SK-N-SH (cell line): ENCODE data around the gene USP28. TPM values are rescaled to one million over a fixed set of nuclear protein-coding genes. Genes with fewer than 3 reads are reported as not detected.

Experiments used
- CTCF ChIA-PET: fragments of 300-600, 350-600 bp; formaldehyde crosslinking; extraction: SDS; loops from one replicate; lab custom pipeline; 2021; lab: Yijun Ruan, JAX
- POLR2A ChIA-PET: fragments of 350-600 bp; sonication (Branson Sonifier 250); formaldehyde crosslinking; extraction: SDS; loops from one replicate; lab custom pipeline; 2020; ENCODE audit warnings: antibody characterized with exemption, inconsistent platforms; lab: Yijun Ruan, JAX
- DNase-seq: peaks from one replicate; pipeline ENCODE4 v3.0.0; 2012
- H2AFZ ChIP-seq: fragments of 200-600 bp; sonication (generic); 2 replicates; pipeline ENCODE4 v1.8.1; 2016; ENCODE audit warnings: antibody characterized with exemption, mild to moderate bottlenecking, low read depth
- H3F3A ChIP-seq: fragments of 200-600 bp; sonication (generic); replicated peaks from 2 replicates; pipeline ENCODE3; 2016; ENCODE audit warnings: antibody characterized with exemption, mild to moderate bottlenecking; ENCODE audit not compliant: insufficient read depth
- H3K27ac ChIP-seq, 2 experiments: fragments of 200-500 bp in 1 of 2; fragments of 200-600 bp in 1 of 2; sonication (Bioruptor generic) in 1 of 2; sonication (generic), shearing (Covaris generic) in 1 of 2; 2 replicates each; pipeline versions ENCODE4 v1.5.1 to v1.6.1; 2014 to 2016; ENCODE audit warnings: low read depth in 2 of 2, inconsistent platforms in 1 of 2, low read length in 1 of 2, mild to moderate bottlenecking in 1 of 2, mixed read lengths in 1 of 2
- H3K27me3 ChIP-seq: fragments of 200-600 bp; sonication (generic), shearing (Covaris generic); 2 replicates; pipeline ENCODE4 v1.6.1; 2016; ENCODE audit warnings: mixed run types; ENCODE audit not compliant: insufficient read depth
- H3K36me3 ChIP-seq, 2 experiments: fragments of 200-500 bp in 1 of 2; fragments of 200-600 bp in 1 of 2; sonication (Bioruptor generic) in 1 of 2; sonication (generic) in 1 of 2; replicated peaks in 1 of 2; 2 replicates each; pipeline versions ENCODE3 to v1.5.1; 2014 to 2016; ENCODE audit warnings: low read length in 1 of 2, mild to moderate bottlenecking in 1 of 2; ENCODE audit not compliant: insufficient read depth in 2 of 2, control insufficient read depth in 1 of 2
- H3K4me1 ChIP-seq, 2 experiments: fragments of 200-500 bp in 1 of 2; fragments of 200-600 bp in 1 of 2; sonication (Bioruptor generic) in 1 of 2; sonication (generic), shearing (Covaris generic) in 1 of 2; 2 replicates each; pipeline versions ENCODE4 v1.5.1 to v1.6.1; 2014 to 2016; ENCODE audit warnings: low read depth in 1 of 2, low read length in 1 of 2, mixed run types in 1 of 2; ENCODE audit not compliant: insufficient read depth in 2 of 2, control insufficient read depth in 1 of 2
- H3K4me2 ChIP-seq: fragments of 200-600 bp; sonication (generic), shearing (Covaris generic); 2 replicates; pipeline ENCODE4 v1.6.1; 2017; ENCODE audit warnings: mixed run types
- H3K4me3 ChIP-seq, 2 experiments: fragments of 200-500 bp in 1 of 2; fragments of 200-600 bp in 1 of 2; sonication (Bioruptor generic) in 1 of 2; sonication (generic), shearing (Covaris generic) in 1 of 2; 2 replicates each; pipeline versions ENCODE4 v1.5.1 to v1.8.1; 2014 to 2016; ENCODE audit warnings: low read depth in 2 of 2, inconsistent platforms in 1 of 2, low read length in 1 of 2, mild to moderate bottlenecking in 1 of 2, mixed read lengths in 1 of 2, moderate library complexity in 1 of 2
- H3K79me2 ChIP-seq: fragments of 200-600 bp; sonication (generic); 2 replicates; pipeline ENCODE4 v1.8.1; 2017; ENCODE audit warnings: mild to moderate bottlenecking; ENCODE audit not compliant: insufficient read depth
- H3K9ac ChIP-seq: fragments of 200-600 bp; sonication (generic); 2 replicates; pipeline ENCODE4 v1.6.1; 2017; ENCODE audit warnings: mixed run types
- H3K9me2 ChIP-seq: fragments of 200-600 bp; sonication (generic); 2 replicates; pipeline ENCODE4 v1.6.1; 2017; ENCODE audit warnings: mixed run types
- H3K9me3 ChIP-seq: fragments of 200-600 bp; sonication (generic); 2 replicates; pipeline ENCODE4 v1.6.1; 2017; ENCODE audit warnings: mixed run types, mild to moderate bottlenecking, moderate library complexity
- H4K20me1 ChIP-seq: fragments of 200-600 bp; sonication (generic); 2 replicates; pipeline ENCODE4 v1.6.1; 2017; ENCODE audit warnings: mild to moderate bottlenecking, mixed run types; ENCODE audit not compliant: insufficient read depth
- ELF1 ChIP-seq: IDR thresholded peaks from 2 replicates; pipeline ENCODE4 v1.4.0; 2012
- GABPA ChIP-seq: IDR thresholded peaks from 2 replicates; pipeline ENCODE4 v1.4.0; 2012; ENCODE audit warnings: low read depth, mild to moderate bottlenecking
- RXRA ChIP-seq: IDR thresholded peaks from 2 replicates; pipeline ENCODE4 v1.4.0; 2012; ENCODE audit warnings: low read depth, mild to moderate bottlenecking, borderline replicate concordance
- SMC3 ChIP-seq: IDR thresholded peaks from 2 replicates; pipeline ENCODE4 v1.6.1; 2012; ENCODE audit warnings: low read depth, low read length, improper control_type of control experiment
- WGBS: methylation state at CpG from one replicate; pipeline ENCODE4 v1.1.6; 2017; ENCODE audit warnings: low lambda C conversion rate; 5-methylcytosine and 5-hydroxymethylcytosine counted together
- polyA plus RNA-seq, 3 experiments: library from polyadenylated mRNA; depleted of rRNA; stranded (reverse); fragments of >200 nt; gene quantifications; 2 replicates each; pipeline ENCODE4 v1.2.3, GENCODE V29; 2012
- TF ChIP-seq, protein P1 (sequence below): IDR thresholded peaks from 2 replicates; pipeline ENCODE4; 2012
- TF ChIP-seq, protein P2 (sequence below): IDR thresholded peaks from 2 replicates; pipeline ENCODE4 v1.6.1; 2012; ENCODE audit warnings: mild to moderate bottlenecking, low read depth, low read length, moderate library complexity
- TF ChIP-seq, protein P3 (sequence below): IDR thresholded peaks from 2 replicates; pipeline ENCODE4 v1.4.0; 2012; ENCODE audit warnings: low read depth, borderline replicate concordance
- TF ChIP-seq, protein P4 (sequence below): fragments of 150-350 bp; IDR thresholded peaks from 2 replicates; pipeline ENCODE4 v1.6.1; 2016; ENCODE audit warnings: mild to moderate bottlenecking, low read depth, low read length

Gene USP28
- polyA plus RNA-seq, 1 of the 3 experiments (the other 2 are of a cell fraction) = 20.0 TPM

DNA sequence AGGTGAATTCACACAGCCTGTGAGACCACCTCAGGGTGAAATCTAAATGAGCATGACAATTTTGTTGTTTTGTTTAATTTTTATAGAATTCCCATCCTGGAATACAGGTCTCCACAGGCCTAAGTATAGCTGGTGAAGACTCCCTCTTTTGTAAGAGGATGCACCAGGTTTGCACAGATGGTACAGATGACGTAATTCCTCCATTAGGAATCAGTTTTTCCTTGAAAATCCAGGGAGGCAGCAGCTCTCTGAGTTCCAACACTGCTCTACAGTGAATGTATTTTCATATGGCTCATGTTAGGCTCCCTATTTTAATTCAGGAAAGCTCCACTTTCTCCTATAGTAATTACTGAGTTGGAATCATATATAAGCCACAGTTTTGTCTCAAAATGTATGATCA is 47.2 kb downstream of the USP28 start (continued):
- TF ChIP-seq RXRA (no peak), ELF1 (no peak), SMC3 (no peak)

DNA sequence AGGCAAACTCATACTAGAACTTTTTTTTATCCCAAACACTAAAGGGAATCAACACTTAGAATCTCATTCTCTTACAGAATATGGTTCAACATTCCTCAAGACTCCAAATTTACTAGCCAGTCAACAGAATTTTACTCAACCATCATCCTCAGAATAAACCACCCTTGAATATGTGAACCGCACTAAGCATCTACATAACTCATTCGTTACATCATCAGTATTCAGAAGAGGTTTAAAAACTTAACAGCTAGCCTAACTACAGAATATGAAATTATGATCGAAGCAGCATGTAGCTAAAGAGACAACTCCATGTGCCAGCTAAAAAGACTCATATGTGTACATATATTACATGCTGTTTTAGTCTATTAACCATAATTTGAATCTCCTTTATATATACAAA is 47.9 kb downstream of the USP28 start:
- no peak for DNase-seq
- Histone ChIP-seq H4K20me1 (no peaks in the 10 kb centered on the region), H3F3A (no peaks in the 10 kb centered on the region), H3K9me3 (no peaks in the 10 kb centered on the region), H3K27ac (no peak overlapping the region), H3K79me2 (no peaks in the 10 kb centered on the region), H3K9me2 (no peaks in the 10 kb centered on the region), H3K36me3 (peaks cover 32 to 51% of the 10 kb centered on the region in 2 experiments), H2AFZ (no peak overlapping the region)
- CTCF ChIA-PET = no interaction called here
- 95% methylated on average over 3 of the region's 3 CpGs for WGBS
- TF ChIP-seq, protein P1, sequence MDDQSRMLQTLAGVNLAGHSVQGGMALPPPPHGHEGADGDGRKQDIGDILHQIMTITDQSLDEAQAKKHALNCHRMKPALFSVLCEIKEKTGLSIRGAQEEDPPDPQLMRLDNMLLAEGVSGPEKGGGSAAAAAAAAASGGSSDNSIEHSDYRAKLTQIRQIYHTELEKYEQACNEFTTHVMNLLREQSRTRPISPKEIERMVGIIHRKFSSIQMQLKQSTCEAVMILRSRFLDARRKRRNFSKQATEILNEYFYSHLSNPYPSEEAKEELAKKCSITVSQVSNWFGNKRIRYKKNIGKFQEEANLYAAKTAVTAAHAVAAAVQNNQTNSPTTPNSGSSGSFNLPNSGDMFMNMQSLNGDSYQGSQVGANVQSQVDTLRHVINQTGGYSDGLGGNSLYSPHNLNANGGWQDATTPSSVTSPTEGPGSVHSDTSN = no peak
- TF ChIP-seq GABPA = no peak
- TF ChIP-seq, protein P2, sequence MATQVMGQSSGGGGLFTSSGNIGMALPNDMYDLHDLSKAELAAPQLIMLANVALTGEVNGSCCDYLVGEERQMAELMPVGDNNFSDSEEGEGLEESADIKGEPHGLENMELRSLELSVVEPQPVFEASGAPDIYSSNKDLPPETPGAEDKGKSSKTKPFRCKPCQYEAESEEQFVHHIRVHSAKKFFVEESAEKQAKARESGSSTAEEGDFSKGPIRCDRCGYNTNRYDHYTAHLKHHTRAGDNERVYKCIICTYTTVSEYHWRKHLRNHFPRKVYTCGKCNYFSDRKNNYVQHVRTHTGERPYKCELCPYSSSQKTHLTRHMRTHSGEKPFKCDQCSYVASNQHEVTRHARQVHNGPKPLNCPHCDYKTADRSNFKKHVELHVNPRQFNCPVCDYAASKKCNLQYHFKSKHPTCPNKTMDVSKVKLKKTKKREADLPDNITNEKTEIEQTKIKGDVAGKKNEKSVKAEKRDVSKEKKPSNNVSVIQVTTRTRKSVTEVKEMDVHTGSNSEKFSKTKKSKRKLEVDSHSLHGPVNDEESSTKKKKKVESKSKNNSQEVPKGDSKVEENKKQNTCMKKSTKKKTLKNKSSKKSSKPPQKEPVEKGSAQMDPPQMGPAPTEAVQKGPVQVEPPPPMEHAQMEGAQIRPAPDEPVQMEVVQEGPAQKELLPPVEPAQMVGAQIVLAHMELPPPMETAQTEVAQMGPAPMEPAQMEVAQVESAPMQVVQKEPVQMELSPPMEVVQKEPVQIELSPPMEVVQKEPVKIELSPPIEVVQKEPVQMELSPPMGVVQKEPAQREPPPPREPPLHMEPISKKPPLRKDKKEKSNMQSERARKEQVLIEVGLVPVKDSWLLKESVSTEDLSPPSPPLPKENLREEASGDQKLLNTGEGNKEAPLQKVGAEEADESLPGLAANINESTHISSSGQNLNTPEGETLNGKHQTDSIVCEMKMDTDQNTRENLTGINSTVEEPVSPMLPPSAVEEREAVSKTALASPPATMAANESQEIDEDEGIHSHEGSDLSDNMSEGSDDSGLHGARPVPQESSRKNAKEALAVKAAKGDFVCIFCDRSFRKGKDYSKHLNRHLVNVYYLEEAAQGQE = no peak
- TF ChIP-seq, protein P3, sequence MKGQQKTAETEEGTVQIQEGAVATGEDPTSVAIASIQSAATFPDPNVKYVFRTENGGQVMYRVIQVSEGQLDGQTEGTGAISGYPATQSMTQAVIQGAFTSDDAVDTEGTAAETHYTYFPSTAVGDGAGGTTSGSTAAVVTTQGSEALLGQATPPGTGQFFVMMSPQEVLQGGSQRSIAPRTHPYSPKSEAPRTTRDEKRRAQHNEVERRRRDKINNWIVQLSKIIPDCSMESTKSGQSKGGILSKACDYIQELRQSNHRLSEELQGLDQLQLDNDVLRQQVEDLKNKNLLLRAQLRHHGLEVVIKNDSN = no peak
- no peak for TF ChIP-seq RXRA
- TF ChIP-seq, protein P4, sequence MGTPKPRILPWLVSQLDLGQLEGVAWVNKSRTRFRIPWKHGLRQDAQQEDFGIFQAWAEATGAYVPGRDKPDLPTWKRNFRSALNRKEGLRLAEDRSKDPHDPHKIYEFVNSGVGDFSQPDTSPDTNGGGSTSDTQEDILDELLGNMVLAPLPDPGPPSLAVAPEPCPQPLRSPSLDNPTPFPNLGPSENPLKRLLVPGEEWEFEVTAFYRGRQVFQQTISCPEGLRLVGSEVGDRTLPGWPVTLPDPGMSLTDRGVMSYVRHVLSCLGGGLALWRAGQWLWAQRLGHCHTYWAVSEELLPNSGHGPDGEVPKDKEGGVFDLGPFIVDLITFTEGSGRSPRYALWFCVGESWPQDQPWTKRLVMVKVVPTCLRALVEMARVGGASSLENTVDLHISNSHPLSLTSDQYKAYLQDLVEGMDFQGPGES = no peak
- TF ChIP-seq, all 33 proteins: peak for 0
- H3K4me2 ChIP-seq = no peak overlapping the region
- H3K4me1 ChIP-seq = no peaks in the 10 kb centered on the region
- no peaks in the 10 kb centered on the region for H3K27me3 ChIP-seq
- POLR2A ChIA-PET = no interaction called here
- H3K9ac ChIP-seq = no peak overlapping the region
- H3K4me3 ChIP-seq = no peak overlapping the region
